Activated CD4-positive, alpha-beta memory T cell treated with anti-CD3 and anti-CD28 coated beads, Interleukin-2, amount 10 ng/mL, durations not matched to agents 7 days and 5 days (primary cell): Measurements from ENCODE around the gene MCU. TPM values are rescaled to one million over a fixed set of nuclear protein-coding genes. Genes with fewer than 3 reads are reported as not detected.
"Not testable (repeated sequence)": the region's sequence is repeated elsewhere in the genome, so short reads cannot be mapped to it uniquely, and the experiment has no call there.

Experiments used
- CTCF ChIA-PET: fragments of 350-600 bp; sonication (Branson Sonifier 250); formaldehyde crosslinking; loops from one replicate; lab custom pipeline; 2021; ENCODE audit warnings: antibody characterized with exemption, inconsistent platforms; lab: Charles Lee
- POLR2A ChIA-PET: fragments of 350-600 bp; sonication (Branson Sonifier 250); formaldehyde crosslinking; loops from one replicate; lab custom pipeline; 2021; ENCODE audit warnings: antibody characterized with exemption; lab: Charles Lee
- DNase-seq: peaks from one replicate; pipeline ENCODE4 v3.0.0-alpha.2; 2020
- H3K27ac Mint-ChIP-seq: one replicate; pipeline ENCODE4 v1.8.0; 2021; ENCODE audit warnings: mild to moderate bottlenecking, mixed read lengths
- H3K27me3 Mint-ChIP-seq: one replicate; pipeline ENCODE4 v1.8.0; 2021; ENCODE audit warnings: mixed read lengths
- H3K36me3 Mint-ChIP-seq: one replicate; pipeline ENCODE4 v1.8.0; 2021; ENCODE audit warnings: low read depth, mixed read lengths
- H3K4me1 Mint-ChIP-seq: one replicate; pipeline ENCODE4 v1.8.0; 2021; ENCODE audit warnings: mixed read lengths
- H3K4me3 Mint-ChIP-seq: one replicate; pipeline ENCODE4 v1.8.0; 2021; ENCODE audit warnings: mild to moderate bottlenecking, mixed read lengths
- H3K9me3 Mint-ChIP-seq: one replicate; pipeline ENCODE4 v1.8.0; 2021; ENCODE audit warnings: mixed read lengths
- total RNA-seq, 2 experiments: library from RNA; stranded (reverse); gene quantifications; one replicate each; pipeline ENCODE4 v1.2.3, GENCODE V29; 2021

The MCU gene
- total RNA-seq, 2 experiments from 2014 or later = 14.5 to 16.1 TPM

- Mint-ChIP-seq H3K27ac (no peak overlapping the region), H3K36me3 (no peaks in the 10 kb centered on the region), H3K4me1 (peaks cover 2% of the 10 kb centered on the region), H3K4me3 (no peak overlapping the region), H3K27me3 (peaks cover 4% of the 10 kb centered on the region), H3K9me3 (no peaks in the 10 kb centered on the region)
- CTCF ChIA-PET = interaction anchor here (1.5 kb wide), 1 partner anchor 299 kb away, joined by 4 read pairs; no protein-coding TSS in a partner anchor
- no peak for DNase-seq
- POLR2A ChIA-PET = no interaction called here
These were observed 28.0 kb upstream of the MCU start for GRCh38 chr10:72663971-72664370.

GRCh38 chr10:72665925-72666324 is 26.0 kb upstream of the MCU start:
- H3K9me3 Mint-ChIP-seq = no peaks in the 10 kb centered on the region
- H3K4me1 Mint-ChIP-seq = peaks cover 2% of the 10 kb centered on the region
- no peaks in the 10 kb centered on the region for H3K36me3 Mint-ChIP-seq
- DNase-seq = no peak
- H3K27me3 Mint-ChIP-seq = peaks cover 2% of the 10 kb centered on the region
- H3K4me3 Mint-ChIP-seq = no peak overlapping the region
- ChIA-PET CTCF (no interaction called here), POLR2A (interaction anchor here (0.9 to 1.1 kb wide), 2 partner anchors 10 to 26 kb away, joined by 4 read pairs; partner anchors contain the start of gene MCU)
- H3K27ac Mint-ChIP-seq = no peak overlapping the region

DNA sequence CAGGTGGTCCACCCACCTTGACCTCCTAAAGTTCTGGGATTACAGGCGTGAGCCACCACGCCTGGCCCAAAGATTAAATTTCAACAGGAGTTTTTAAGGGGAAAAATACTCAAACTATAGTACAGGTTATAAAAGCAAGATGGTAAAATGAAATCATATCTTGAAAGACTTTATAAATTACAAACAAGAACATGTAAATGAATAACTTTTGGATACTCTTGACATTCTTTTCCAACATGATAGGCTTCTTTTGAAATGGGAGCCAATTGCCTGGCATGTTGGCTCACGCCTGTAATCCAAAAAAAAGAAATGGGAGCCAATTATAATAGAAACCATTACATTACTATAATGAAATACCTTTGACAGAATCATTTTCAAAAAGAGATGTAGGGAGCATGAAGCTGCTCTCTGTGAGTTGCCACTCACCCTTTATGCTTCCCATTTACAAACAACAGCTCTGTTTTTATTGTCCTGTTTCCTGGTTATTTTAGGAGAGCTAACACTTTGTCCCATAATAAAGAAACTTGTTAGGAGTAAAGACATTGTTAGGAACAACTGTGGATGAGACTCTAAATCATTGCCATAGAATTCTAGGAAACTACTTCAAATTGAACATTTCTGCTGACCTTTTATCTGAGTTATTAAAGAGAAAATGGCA is 24.6 kb upstream of the MCU start:
- CTCF ChIA-PET = interaction anchor here (1.2 kb wide), 1 partner anchor 491 kb away, joined by 4 read pairs; no protein-coding TSS in a partner anchor
- POLR2A ChIA-PET = interaction anchor here (1.1 kb wide), 1 partner anchor 9 kb away, joined by 4 read pairs; no protein-coding TSS in a partner anchor
- no peaks in the 10 kb centered on the region for H3K36me3 Mint-ChIP-seq
- H3K27ac Mint-ChIP-seq = no peak overlapping the region
- H3K27me3 Mint-ChIP-seq = peaks cover 8% of the 10 kb centered on the region
- no peaks in the 10 kb centered on the region for H3K9me3 Mint-ChIP-seq
- H3K4me3 Mint-ChIP-seq = no peak overlapping the region
- no peak for DNase-seq
- H3K4me1 Mint-ChIP-seq = peaks cover 2% of the 10 kb centered on the region

GRCh38 chr10:72673280-72673679 is 18.7 kb upstream of the MCU start:
- no peak for DNase-seq
- Mint-ChIP-seq H3K36me3 (peaks cover 11% of the 10 kb centered on the region), H3K27me3 (peaks cover 9% of the 10 kb centered on the region), H3K9me3 (no peaks in the 10 kb centered on the region), H3K27ac (no peak overlapping the region), H3K4me1 (peaks cover 17% of the 10 kb centered on the region), H3K4me3 (no peak overlapping the region)
- POLR2A ChIA-PET = no interaction called here
- CTCF ChIA-PET = interaction anchor here (1.3 kb wide), 1 partner anchor 25 kb away, joined by 4 read pairs; no protein-coding TSS in a partner anchor

DNA sequence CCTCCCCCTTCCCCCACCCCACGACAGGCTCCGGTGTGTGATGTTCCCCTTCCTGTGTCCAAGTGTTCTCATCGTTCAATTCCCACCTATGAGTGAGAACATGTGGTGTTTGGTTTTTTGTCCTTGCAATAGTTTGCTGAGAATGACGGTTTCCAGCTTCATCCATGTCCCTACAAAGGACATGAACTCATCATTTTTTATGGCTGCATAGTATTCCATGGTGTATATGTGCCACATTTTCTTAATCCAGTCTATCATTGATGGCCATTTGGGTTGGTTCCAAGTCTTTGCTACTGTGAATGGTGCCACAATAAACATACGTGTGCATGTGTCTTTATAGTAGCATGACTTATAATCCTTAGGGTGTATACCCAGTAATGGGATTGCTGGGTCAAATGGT is 17.8 kb upstream of the MCU start:
- POLR2A ChIA-PET, H3K4me3 Mint-ChIP-seq, H3K27ac Mint-ChIP-seq, CTCF ChIA-PET, H3K9me3 Mint-ChIP-seq, DNase-seq: not testable (repeated sequence)
- Mint-ChIP-seq H3K36me3 (peaks cover 11% of the 10 kb centered on the region), H3K27me3 (peaks cover 11% of the 10 kb centered on the region), H3K4me1 (peaks cover 19% of the 10 kb centered on the region)

DNA sequence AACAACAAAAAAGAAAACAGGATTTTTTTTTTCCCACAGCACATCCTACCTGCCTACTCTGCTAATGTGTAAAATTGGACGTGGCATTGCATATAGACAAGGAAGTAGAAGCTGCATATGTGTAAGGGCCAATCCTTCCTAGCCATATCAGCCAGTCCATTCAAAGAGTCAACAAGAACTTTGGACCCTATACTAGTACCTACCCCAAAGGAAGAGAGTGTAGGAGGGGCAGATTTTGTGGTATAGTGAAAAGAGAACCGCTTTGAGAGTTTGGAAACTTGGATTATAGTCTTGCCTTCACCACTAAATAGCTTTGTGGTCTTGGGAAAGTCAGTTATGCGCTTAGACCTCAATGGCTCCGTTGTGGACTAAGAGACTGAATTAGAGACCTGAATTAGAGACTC is 12.1 kb upstream of the MCU start:
- H3K27me3 Mint-ChIP-seq = peaks cover 2% of the 10 kb centered on the region
- no peak overlapping the region for H3K4me3 Mint-ChIP-seq
- DNase-seq = no peak
- ChIA-PET POLR2A (interaction anchor here (1.3 to 4.0 kb wide), 3 partner anchors 11 to 54 kb away, joined by 3 to 22 read pairs (median 4); partner anchors contain the start of gene MCU), CTCF (interaction anchor here (0.6 to 1.5 kb wide), 3 partner anchors 9 to 721 kb away, joined by 3 to 6 read pairs (median 4); no protein-coding TSS in a partner anchor)
- peaks cover 22% of the 10 kb centered on the region for H3K4me1 Mint-ChIP-seq
- peaks cover 6% of the 10 kb centered on the region for H3K36me3 Mint-ChIP-seq
- H3K27ac Mint-ChIP-seq = no peak overlapping the region
- no peaks in the 10 kb centered on the region for H3K9me3 Mint-ChIP-seq

- peaks cover 14% of the 10 kb centered on the region for H3K27me3 Mint-ChIP-seq
- H3K4me1 Mint-ChIP-seq = peaks cover 5% of the 10 kb centered on the region
- no peak overlapping the region for H3K4me3 Mint-ChIP-seq
- ChIA-PET POLR2A (interaction anchor here (2.3 kb wide), 1 partner anchor 9 kb away, joined by 12 read pairs; the partner anchor contains the start of gene MCU), CTCF (interaction anchor here (0.7 kb wide), 1 partner anchor 94 kb away, joined by 4 read pairs; no protein-coding TSS in a partner anchor)
- no peak overlapping the region for H3K27ac Mint-ChIP-seq
- no peak for DNase-seq
- no peaks in the 10 kb centered on the region for H3K36me3 Mint-ChIP-seq
- H3K9me3 Mint-ChIP-seq = no peaks in the 10 kb centered on the region
These were observed 9.3 kb upstream of the MCU start for GRCh38 chr10:72682638-72683037.

DNA sequence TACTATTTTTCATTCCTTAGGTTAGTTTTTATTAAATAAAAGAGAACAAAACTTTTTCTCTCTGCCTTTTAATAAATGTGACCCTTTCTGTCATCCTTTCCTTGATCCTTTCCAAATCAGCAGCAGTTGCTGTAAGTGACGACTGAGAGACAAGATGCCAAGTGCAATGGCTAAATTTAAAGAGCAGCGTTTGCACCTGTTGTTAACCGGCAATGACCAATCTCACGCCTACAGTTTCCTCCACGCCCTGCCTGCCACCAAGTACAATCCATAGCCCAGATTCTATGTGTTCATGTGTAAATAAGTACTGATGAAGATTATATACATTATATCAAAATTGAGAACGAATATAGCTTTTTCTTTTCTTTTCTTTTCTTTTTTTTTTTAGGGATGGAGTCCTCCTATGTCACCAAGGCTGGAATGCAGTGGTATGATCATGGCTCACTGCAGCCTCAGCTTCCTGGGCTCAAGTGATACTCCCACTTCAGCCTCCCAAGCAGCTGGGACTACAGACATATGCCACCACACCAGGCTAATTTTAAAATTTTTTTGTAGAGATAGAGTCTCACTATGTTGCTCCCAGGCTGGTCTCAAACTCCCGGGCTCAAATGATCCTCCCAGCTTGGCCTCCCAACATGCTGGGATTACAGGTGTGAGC is 6.5 kb upstream of the MCU start:
- Mint-ChIP-seq H3K9me3 (no peaks in the 10 kb centered on the region), H3K27me3 (peaks cover 13% of the 10 kb centered on the region), H3K4me1 (peaks cover 7% of the 10 kb centered on the region), H3K27ac (no peak overlapping the region), H3K36me3 (no peaks in the 10 kb centered on the region), H3K4me3 (no peak overlapping the region)
- POLR2A ChIA-PET = interaction anchor here (1.2 to 1.7 kb wide), 2 partner anchors 9 to 45 kb away, joined by 3 to 6 read pairs; no protein-coding TSS in a partner anchor
- CTCF ChIA-PET = no interaction called here
- DNase-seq = no peak

DNA sequence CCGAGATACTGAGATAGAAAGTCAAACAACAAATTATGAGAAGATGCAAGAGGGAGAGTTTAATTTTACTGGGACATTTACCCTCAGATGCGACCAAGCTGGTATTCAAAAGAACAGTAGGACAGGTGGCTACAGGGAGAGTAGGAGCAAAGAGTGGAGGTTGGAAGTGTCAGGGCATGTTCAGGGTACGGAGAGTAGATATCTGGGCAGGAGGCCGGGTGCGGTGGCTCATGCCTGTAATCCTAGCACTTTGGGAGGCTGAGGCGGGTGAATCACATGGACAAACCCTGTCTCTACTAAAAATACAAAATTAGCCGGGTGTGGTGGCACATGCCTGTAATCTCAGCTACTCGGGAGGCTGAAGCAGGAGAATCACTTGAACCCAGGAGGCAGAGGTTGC is 5.5 kb upstream of the MCU start:
- DNase-seq, H3K36me3 Mint-ChIP-seq, CTCF ChIA-PET, H3K4me3 Mint-ChIP-seq, H3K27ac Mint-ChIP-seq, H3K9me3 Mint-ChIP-seq: not testable (repeated sequence)
- H3K4me1 Mint-ChIP-seq = peaks cover 10% of the 10 kb centered on the region
- POLR2A ChIA-PET = interaction anchor here (1.7 kb wide), 1 partner anchor 10 kb away, joined by 6 read pairs; no protein-coding TSS in a partner anchor
- H3K27me3 Mint-ChIP-seq = peaks cover 13% of the 10 kb centered on the region

DNA sequence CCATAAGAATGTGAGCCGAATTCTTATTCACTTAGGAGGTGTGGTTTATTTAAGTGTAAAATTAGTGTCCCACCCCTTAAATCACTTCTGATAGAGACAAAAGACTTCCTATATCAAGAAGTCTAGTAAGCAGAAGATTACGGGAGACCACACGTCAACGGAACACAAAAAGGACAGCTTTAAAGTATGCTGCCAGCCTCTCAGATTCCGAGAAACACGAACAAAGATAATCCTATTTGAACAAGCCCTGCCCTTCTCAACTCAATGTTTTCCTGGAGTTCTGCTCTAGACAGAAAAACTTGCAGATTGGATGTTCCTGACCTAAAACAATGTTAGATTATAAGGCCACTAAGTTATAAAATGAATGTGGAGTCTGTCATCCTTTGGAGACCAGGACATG is 4.9 kb upstream of the MCU start:
- no peak for DNase-seq
- no peak overlapping the region for H3K4me3 Mint-ChIP-seq
- CTCF ChIA-PET = no interaction called here
- POLR2A ChIA-PET = interaction anchor here (0.6 to 1.7 kb wide), 2 partner anchors 11 to 206 kb away, joined by 4 to 6 read pairs; no protein-coding TSS in a partner anchor
- H3K36me3 Mint-ChIP-seq = no peaks in the 10 kb centered on the region
- peaks cover 14% of the 10 kb centered on the region for H3K4me1 Mint-ChIP-seq
- no peak overlapping the region for H3K27ac Mint-ChIP-seq
- peaks cover 13% of the 10 kb centered on the region for H3K27me3 Mint-ChIP-seq
- H3K9me3 Mint-ChIP-seq = no peaks in the 10 kb centered on the region

- no peak overlapping the region for H3K4me3 Mint-ChIP-seq
- H3K4me1 Mint-ChIP-seq = peaks cover 17% of the 10 kb centered on the region
- DNase-seq = no peak
- ChIA-PET CTCF (interaction anchor here (0.6 to 1.3 kb wide), 3 partner anchors 9 to 954 kb away, joined by 3 to 4 read pairs (median 3); no protein-coding TSS in a partner anchor), POLR2A (interaction anchor here (1.8 kb wide), 1 partner anchor 12 kb away, joined by 6 read pairs; no protein-coding TSS in a partner anchor)
- no peaks in the 10 kb centered on the region for H3K36me3 Mint-ChIP-seq
- H3K27me3 Mint-ChIP-seq = peaks cover 13% of the 10 kb centered on the region
- no peak overlapping the region for H3K27ac Mint-ChIP-seq
- no peaks in the 10 kb centered on the region for H3K9me3 Mint-ChIP-seq
These were observed 3.7 kb upstream of the MCU start for GRCh38 chr10:72688208-72688651.

- CTCF ChIA-PET = no interaction called here
- H3K4me3 Mint-ChIP-seq = no peak overlapping the region
- no peaks in the 10 kb centered on the region for H3K36me3 Mint-ChIP-seq
- DNase-seq = no peak
- H3K27ac Mint-ChIP-seq = no peak overlapping the region
- POLR2A ChIA-PET = interaction anchor here (2.6 kb wide), 1 partner anchor 10 kb away, joined by 22 read pairs; no protein-coding TSS in a partner anchor
- peaks cover 13% of the 10 kb centered on the region for H3K27me3 Mint-ChIP-seq
- peaks cover 26% of the 10 kb centered on the region for H3K4me1 Mint-ChIP-seq
- no peaks in the 10 kb centered on the region for H3K9me3 Mint-ChIP-seq
These were observed 2.3 kb upstream of the MCU start for GRCh38 chr10:72689660-72690059.
